Measurements from ENCODE around the gene DMRT3.
A peak's percentile ranks its signal among the peaks of the same experiment; 100 is the strongest.

DMRT3 gene

GRCh38 chr9:1008216-1008615 is 31.8 kb downstream of the DMRT3 start:
- H3K27me3 ChIP-seq (ENCODE audit: insufficient read depth, poor library complexity, severe bottlenecking), result no peaks in the 10 kb centered on the region
- no peak for DNase-seq (ENCODE audit: low read depth in 1 of 2, low spot score in 1 of 2)
- H3K27ac ChIP-seq (replicated peaks), result no peak overlapping the region
- TF ChIP-seq GABPA (IDR thresholded peaks at IDR 0.05; ENCODE audit: low read depth) (no peak), REST (IDR thresholded peaks at IDR 0.05; ENCODE audit: insufficient replicate concordance, low read depth) (no peak), POLR2AphosphoS5 (IDR thresholded peaks at IDR 0.05; ENCODE audit: low read depth) (no peak), SPI1 (IDR thresholded peaks at IDR 0.05; ENCODE audit: borderline replicate concordance, low read depth) (no peak), CTCF (IDR thresholded peaks at IDR 0.05; ENCODE audit: insufficient read depth, low read length) (no peak)
- H3K4me3 ChIP-seq (replicated peaks; ENCODE audit: insufficient read depth, low read length), result no peak overlapping the region

- peak; percentile 49 to 73 for DNase-seq (ENCODE audit: low read depth in 1 of 2, low spot score in 1 of 2)
- H3K27me3 ChIP-seq (ENCODE audit: insufficient read depth, poor library complexity, severe bottlenecking), result no peaks in the 10 kb centered on the region
- no peak overlapping the region for H3K27ac ChIP-seq (replicated peaks)
- H3K4me3 ChIP-seq (replicated peaks; ENCODE audit: insufficient read depth, low read length), result no peak overlapping the region
- TF ChIP-seq GABPA (IDR thresholded peaks at IDR 0.05; ENCODE audit: low read depth), result no peak
- TF ChIP-seq CTCF (IDR thresholded peaks at IDR 0.05; ENCODE audit: insufficient read depth, low read length), result peak; percentile 94
Observed at GRCh38 chr9:1009101-1009707, 32.7 kb downstream of the DMRT3 start.

- TF ChIP-seq REST (IDR thresholded peaks at IDR 0.05; ENCODE audit: insufficient replicate concordance, low read depth), result no peak
- no peak for TF ChIP-seq SPI1 (IDR thresholded peaks at IDR 0.05; ENCODE audit: borderline replicate concordance, low read depth)
- no peak for TF ChIP-seq POLR2AphosphoS5 (IDR thresholded peaks at IDR 0.05; ENCODE audit: low read depth)
- TF ChIP-seq GABPA (IDR thresholded peaks at IDR 0.05; ENCODE audit: low read depth), result no peak
- TF ChIP-seq CTCF (IDR thresholded peaks at IDR 0.05; ENCODE audit: insufficient read depth, low read length), result no peak
- Histone ChIP-seq H3K27ac (replicated peaks) (no peak overlapping the region), H3K4me3 (replicated peaks; ENCODE audit: insufficient read depth, low read length) (no peak overlapping the region), H3K27me3 (ENCODE audit: insufficient read depth, poor library complexity, severe bottlenecking) (no peaks in the 10 kb centered on the region)
- DNase-seq (ENCODE audit: low read depth in 1 of 2, low spot score in 1 of 2), result no peak
Observed at GRCh38 chr9:1013021-1013420, 36.6 kb downstream of the DMRT3 start.

- Histone ChIP-seq H3K4me3 (replicated peaks; ENCODE audit: insufficient read depth, low read length) (no peak overlapping the region), H3K27me3 (ENCODE audit: insufficient read depth, poor library complexity, severe bottlenecking) (no peaks in the 10 kb centered on the region), H3K27ac (replicated peaks) (no peak overlapping the region)
- no peak for DNase-seq (ENCODE audit: low read depth in 1 of 2, low spot score in 1 of 2)
- TF ChIP-seq GABPA (IDR thresholded peaks at IDR 0.05; ENCODE audit: low read depth) (no peak), REST (IDR thresholded peaks at IDR 0.05; ENCODE audit: insufficient replicate concordance, low read depth) (no peak), POLR2AphosphoS5 (IDR thresholded peaks at IDR 0.05; ENCODE audit: low read depth) (no peak), CTCF (IDR thresholded peaks at IDR 0.05; ENCODE audit: insufficient read depth, low read length) (no peak)
Observed at GRCh38 chr9:1014225-1014624, 37.8 kb downstream of the DMRT3 start.
